Measurements from ENCODE around the gene AQP5.

The AQP5 gene

DNA sequence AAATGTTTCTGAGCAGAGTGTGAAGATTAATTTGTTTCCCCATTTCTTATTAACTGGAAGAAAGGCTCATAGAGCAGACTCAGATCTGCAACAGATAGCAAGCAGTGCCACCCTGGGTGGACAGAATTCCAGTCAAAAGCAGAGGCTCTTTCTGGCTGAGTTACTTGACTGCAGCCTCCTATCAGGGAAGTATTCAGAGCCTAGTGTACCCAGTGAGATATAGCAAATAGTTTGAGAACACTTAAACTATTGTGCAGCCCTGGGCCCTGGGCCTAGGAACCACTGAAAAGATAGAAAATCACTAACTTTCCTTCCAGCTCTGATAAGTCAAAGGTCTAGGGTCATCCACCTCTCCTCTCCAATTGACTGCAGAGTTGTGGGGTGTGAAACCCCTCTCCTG lies 22.4 kb upstream of the AQP5 start:
- Histone ChIP-seq H3K4me1 (ENCODE audit: insufficient read depth, low read length) (no peaks in the 10 kb centered on the region), H3K27me3 (ENCODE audit: insufficient read depth, low read length) (peaks cover 22% of the 10 kb centered on the region), H3K9me3 (ENCODE audit: low read length) (no peaks in the 10 kb centered on the region), H2AFZ (ENCODE audit: low read depth, low read length) (no peak overlapping the region), H3K4me3 (ENCODE audit: low read length) (no peak overlapping the region), H3K36me3 (ENCODE audit: insufficient read depth, low read length) (no peaks in the 10 kb centered on the region)

DNA sequence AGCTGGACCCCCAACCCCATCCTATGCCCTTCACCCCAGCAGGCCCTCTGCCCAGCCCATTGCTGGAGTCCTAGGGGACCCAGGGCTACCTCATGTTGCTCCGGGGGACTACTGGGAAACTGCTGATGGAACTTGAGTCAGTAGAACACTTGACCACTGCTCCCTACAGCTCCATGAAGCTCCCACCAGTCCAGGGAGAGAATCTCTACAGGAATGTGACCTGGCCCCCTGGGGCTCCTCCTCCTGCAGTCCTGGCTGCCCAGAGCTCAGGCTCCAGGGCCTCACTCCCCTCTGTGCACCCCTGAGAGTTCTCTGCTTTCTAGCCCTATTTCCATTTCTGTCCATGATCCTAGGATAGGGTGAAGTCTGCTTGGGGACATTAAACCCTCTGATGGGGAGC lies 22.0 kb upstream of the AQP5 start:
- no peaks in the 10 kb centered on the region for H3K36me3 ChIP-seq (ENCODE audit: insufficient read depth, low read length)
- H3K4me3 ChIP-seq (ENCODE audit: low read length): no peak overlapping the region
- H3K27me3 ChIP-seq (ENCODE audit: insufficient read depth, low read length): peaks cover 26% of the 10 kb centered on the region
- H3K9me3 ChIP-seq (ENCODE audit: low read length): no peaks in the 10 kb centered on the region
- no peak overlapping the region for H2AFZ ChIP-seq (ENCODE audit: low read depth, low read length)
- no peaks in the 10 kb centered on the region for H3K4me1 ChIP-seq (ENCODE audit: insufficient read depth, low read length)

DNA sequence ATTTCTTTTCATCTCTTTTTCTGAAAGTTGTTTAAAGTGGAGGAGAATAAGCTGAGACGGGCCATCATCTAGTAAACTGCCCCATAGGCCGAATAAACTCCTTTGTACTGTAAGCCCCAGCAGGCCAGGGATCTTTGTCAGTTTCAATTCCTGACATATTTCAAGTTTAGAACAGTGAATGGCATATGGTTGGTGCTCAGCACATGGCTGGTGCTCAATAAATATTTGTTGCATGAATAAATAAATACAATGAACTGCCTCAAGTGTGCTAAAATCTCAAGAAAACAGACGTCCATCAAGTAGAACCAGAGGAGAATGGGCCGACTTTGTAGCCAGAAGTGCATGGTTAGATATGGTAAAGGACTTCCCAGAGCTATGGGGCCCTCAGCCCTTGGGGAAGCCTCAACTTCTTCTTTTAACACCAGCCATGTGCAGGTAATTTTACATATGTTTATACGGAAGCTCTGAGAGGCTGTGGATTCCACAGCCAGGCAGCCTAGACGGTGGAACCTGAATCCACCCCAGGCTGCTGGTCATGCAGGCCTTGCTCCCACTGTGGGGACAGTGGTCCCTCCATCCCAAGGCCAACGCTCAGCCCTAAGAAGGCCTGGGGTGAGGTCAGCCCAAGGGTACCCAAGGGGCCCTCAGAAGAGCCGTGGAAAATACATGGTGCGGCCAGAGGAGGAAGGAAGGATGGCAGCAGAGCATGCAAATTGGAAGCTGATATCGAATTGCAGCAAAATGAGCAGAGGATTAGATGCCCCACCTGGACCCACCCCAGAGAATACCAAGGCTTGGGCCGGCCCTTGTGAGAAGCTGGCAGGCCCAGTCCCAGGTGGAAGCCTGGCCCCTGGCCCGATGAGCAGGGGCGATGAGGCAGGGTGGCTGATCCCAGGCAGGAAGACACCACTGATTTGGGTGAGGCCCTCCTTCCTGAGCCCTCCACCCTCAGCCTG lies 19.8 kb upstream of the AQP5 start:
- Histone ChIP-seq H3K36me3 (ENCODE audit: insufficient read depth, low read length) (no peaks in the 10 kb centered on the region), H3K4me3 (ENCODE audit: low read length) (no peak overlapping the region), H3K9me3 (ENCODE audit: low read length) (no peaks in the 10 kb centered on the region), H3K27me3 (ENCODE audit: insufficient read depth, low read length) (peaks cover 31% of the 10 kb centered on the region), H2AFZ (ENCODE audit: low read depth, low read length) (no peak overlapping the region), H3K4me1 (ENCODE audit: insufficient read depth, low read length) (no peaks in the 10 kb centered on the region)

DNA sequence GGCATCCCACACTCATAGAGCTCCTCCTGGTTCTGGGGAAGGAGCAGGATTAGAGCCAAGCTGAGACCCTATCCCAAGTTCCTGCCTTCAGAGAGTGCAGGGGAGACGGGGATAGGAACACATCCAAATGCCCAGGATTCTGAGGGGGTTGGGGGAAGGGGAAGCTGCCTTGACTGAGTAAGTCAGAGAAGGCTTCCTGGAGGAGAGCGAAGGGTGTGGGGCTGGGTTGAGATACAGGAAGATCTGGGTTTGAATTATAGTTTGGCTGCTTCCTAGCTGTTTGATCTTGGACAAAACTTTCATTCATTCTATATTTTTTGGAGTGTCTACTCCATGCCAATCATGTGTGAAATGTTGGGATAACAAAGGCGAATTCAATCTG lies 19.2 kb upstream of the AQP5 start:
- Histone ChIP-seq H3K4me3 (ENCODE audit: low read length) (no peak overlapping the region), H3K4me1 (ENCODE audit: insufficient read depth, low read length) (no peaks in the 10 kb centered on the region), H3K36me3 (ENCODE audit: insufficient read depth, low read length) (no peaks in the 10 kb centered on the region), H2AFZ (ENCODE audit: low read depth, low read length) (no peak overlapping the region), H3K9me3 (ENCODE audit: low read length) (no peaks in the 10 kb centered on the region), H3K27me3 (ENCODE audit: insufficient read depth, low read length) (peaks cover 31% of the 10 kb centered on the region)

DNA sequence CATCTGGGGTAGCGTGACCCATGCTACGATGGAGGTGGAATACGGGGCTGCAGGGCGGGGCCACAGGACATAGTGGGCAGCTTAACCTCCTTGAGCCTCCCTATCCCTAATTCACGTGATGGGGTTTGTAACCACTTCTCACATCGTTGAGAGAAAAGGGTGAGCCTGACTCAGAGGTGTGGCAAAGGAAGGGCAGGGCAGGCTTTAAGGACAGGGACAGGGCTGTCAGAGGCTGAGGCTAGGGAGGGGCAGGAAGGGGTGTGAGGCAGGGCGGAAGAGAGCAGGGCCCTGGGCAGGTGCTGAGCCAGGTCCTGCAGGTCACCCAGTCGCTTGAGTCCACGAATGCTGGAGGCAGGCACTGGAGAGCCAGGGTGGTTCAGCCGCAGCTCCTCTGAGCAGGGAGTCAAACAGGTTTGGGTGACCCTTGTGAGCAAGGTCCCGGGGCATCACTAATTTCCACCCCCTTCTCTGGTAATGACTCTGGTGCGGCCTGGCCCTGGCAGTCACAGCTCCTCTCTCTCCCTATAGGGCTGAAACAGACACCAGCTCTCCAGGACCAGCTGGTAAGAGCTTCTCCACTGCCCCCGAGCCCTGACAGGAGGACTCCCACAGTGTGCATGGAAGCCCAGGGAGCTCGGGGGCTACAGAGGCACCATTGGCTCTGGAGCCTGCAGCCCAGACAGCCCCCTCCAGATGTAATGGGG lies 18.6 kb upstream of the AQP5 start:
- Histone ChIP-seq H2AFZ (ENCODE audit: low read depth, low read length) (no peak overlapping the region), H3K9me3 (ENCODE audit: low read length) (no peaks in the 10 kb centered on the region), H3K27me3 (ENCODE audit: insufficient read depth, low read length) (peaks cover 31% of the 10 kb centered on the region), H3K36me3 (ENCODE audit: insufficient read depth, low read length) (no peaks in the 10 kb centered on the region), H3K4me3 (ENCODE audit: low read length) (no peak overlapping the region), H3K4me1 (ENCODE audit: insufficient read depth, low read length) (no peaks in the 10 kb centered on the region)

DNA sequence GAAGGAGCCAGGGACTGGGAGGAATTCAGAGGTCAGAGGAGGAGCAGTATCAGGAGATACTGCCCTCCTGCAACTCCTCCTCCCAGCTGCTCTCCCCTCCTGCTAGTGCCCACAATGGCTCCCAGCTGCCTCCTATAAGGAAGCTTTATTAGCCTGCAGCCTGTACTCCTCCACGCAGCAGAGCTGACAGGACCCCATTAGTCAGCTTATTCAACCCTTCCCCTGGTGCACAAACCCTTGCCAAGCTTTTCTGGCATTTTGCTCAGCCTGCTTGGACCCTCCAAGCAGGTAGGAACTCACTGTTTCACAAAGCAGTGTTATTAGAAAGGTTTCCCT lies 18.1 kb upstream of the AQP5 start:
- H3K9me3 ChIP-seq (ENCODE audit: low read length): no peaks in the 10 kb centered on the region
- no peak overlapping the region for H3K4me3 ChIP-seq (ENCODE audit: low read length)
- H3K27me3 ChIP-seq (ENCODE audit: insufficient read depth, low read length): peaks cover 31% of the 10 kb centered on the region

DNA sequence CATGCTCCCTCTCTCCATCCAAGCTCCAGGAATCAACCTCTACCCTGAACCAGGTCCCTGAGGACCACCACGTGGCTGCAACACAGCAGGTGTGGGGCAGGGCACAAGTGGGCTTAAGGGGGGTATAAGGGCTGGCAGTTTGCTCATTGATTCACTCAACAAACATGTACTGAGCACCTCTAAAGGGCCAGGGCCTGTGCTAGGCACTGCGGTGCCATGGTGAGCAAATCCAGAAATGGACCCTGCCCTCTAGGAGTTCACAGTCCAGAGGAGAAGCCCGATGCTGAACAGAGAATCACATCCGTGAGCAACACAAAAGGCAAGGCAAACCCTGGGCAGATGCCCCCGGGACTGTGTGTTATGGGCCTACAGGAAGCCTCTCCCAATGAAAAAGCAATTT lies 17.6 kb upstream of the AQP5 start:
- no peaks in the 10 kb centered on the region for H3K9me3 ChIP-seq (ENCODE audit: low read length)
- no peaks in the 10 kb centered on the region for H3K36me3 ChIP-seq (ENCODE audit: insufficient read depth, low read length)
- no peaks in the 10 kb centered on the region for H3K4me1 ChIP-seq (ENCODE audit: insufficient read depth, low read length)
- no peak overlapping the region for H2AFZ ChIP-seq (ENCODE audit: low read depth, low read length)
- peaks cover 31% of the 10 kb centered on the region for H3K27me3 ChIP-seq (ENCODE audit: insufficient read depth, low read length)
- no peak overlapping the region for H3K4me3 ChIP-seq (ENCODE audit: low read length)

More for the DNA sequence above, 18.1 kb upstream of the AQP5 start:
- H3K36me3 ChIP-seq (ENCODE audit: insufficient read depth, low read length): no peaks in the 10 kb centered on the region
- no peaks in the 10 kb centered on the region for H3K4me1 ChIP-seq (ENCODE audit: insufficient read depth, low read length)
- H2AFZ ChIP-seq (ENCODE audit: low read depth, low read length): no peak overlapping the region

DNA sequence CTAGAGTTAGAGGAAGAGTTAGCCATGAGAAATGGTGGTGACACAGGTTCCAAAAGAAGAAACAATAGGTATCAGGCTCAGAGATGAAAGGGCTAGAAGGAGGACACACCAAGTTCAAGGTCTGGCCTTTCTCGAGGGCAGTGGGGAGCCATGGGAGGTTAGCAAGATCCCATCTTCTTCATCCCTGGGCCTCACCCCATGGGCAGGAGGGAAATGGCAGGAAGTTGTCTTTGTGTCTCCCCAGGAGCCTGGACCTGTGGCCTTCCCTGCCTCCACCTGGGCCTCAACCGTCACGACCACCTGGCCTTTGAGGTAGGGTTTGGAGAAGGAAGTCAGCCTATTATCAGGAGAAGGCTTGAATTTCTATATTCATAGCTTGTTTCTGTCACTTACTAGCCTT lies 17.0 kb upstream of the AQP5 start:
- Histone ChIP-seq H2AFZ (ENCODE audit: low read depth, low read length) (no peak overlapping the region), H3K4me3 (ENCODE audit: low read length) (no peak overlapping the region), H3K27me3 (ENCODE audit: insufficient read depth, low read length) (peaks cover 33% of the 10 kb centered on the region), H3K36me3 (ENCODE audit: insufficient read depth, low read length) (no peaks in the 10 kb centered on the region), H3K9me3 (ENCODE audit: low read length) (no peaks in the 10 kb centered on the region), H3K4me1 (ENCODE audit: insufficient read depth, low read length) (no peaks in the 10 kb centered on the region)

DNA sequence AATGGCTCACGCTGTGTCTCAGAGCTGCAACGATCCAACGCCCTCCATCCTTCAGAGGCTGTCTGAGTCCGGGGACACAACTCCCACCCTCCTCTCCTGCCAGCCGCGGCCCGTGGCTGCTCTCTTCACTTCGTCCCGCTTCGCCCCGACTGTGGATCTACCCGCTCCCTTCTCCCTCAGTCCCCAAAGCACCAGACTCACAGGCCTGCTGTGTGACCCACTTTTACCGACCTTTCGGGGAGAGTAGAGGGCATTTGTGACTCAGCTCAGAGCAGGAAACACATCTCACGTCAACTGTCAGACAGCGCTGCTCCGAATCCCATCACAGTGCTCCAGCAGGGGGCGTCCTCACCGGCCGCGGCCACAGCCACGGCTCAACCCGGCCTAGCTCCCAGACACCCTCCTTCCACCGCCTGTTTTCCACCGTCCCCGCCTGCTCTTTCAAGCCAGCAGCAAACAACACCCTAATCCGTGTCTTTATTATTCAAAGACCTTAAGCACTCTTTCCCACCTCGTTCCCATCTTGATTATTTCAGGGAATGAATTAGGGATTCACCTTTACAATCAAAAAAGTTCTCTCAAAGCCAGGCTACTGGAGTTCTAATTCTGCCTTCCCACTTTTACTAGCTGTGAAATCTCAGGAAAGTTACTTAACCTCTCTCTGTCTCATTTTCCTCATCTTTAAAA lies 16.1 kb upstream of the AQP5 start:
- peak overlapping the region; percentile 45 for H3K4me3 ChIP-seq (ENCODE audit: low read length)
- H3K27me3 ChIP-seq (ENCODE audit: insufficient read depth, low read length): peaks cover 37% of the 10 kb centered on the region
- H3K9me3 ChIP-seq (ENCODE audit: low read length): no peaks in the 10 kb centered on the region
- no peaks in the 10 kb centered on the region for H3K4me1 ChIP-seq (ENCODE audit: insufficient read depth, low read length)
- H2AFZ ChIP-seq (ENCODE audit: low read depth, low read length): peak overlapping the region; percentile 72
- no peaks in the 10 kb centered on the region for H3K36me3 ChIP-seq (ENCODE audit: insufficient read depth, low read length)

DNA sequence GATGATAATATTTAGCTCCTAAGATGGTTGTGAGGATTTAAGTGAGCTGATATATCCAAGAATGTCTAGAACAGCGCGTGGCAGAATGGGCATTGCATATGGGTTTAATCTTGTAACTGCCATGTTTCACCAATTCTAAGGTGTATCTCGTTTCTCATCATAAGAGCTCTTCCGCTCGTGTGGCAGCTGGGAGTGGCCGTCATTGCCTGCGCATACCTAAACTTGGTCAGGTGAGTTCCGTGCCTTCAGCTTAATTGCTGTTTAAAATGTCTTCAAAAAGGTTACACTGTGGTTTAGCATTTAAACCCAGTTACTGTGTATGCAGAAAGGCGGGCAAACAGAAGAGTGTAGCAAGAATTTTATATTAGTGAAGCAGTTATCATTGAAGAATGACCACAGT lies 15.6 kb upstream of the AQP5 start:
- Histone ChIP-seq H3K4me1 (ENCODE audit: insufficient read depth, low read length) (no peaks in the 10 kb centered on the region), H2AFZ (ENCODE audit: low read depth, low read length) (no peak overlapping the region), H3K27me3 (ENCODE audit: insufficient read depth, low read length) (peaks cover 37% of the 10 kb centered on the region), H3K36me3 (ENCODE audit: insufficient read depth, low read length) (no peaks in the 10 kb centered on the region), H3K9me3 (ENCODE audit: low read length) (no peaks in the 10 kb centered on the region), H3K4me3 (ENCODE audit: low read length) (no peak overlapping the region)

DNA sequence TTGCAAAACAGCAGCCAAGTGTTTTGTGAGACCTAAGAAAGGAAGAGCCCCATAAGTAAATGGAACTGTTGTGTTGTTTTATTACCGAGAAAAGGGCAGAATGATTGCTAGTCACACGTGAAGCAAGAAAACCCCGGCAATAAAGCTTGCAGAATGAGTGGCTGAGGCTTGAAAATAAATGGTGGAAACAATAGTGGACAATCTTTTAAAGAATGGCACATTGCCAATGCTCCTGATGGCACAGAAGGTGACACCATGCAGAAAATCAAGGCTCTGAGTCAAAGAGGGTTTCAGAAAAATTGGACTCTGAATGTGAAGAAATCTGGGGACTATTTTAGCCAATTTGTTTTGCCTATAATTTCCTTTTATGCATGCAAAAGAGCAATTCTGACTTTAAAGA lies 15.2 kb upstream of the AQP5 start:
- H3K4me3 ChIP-seq (ENCODE audit: low read length): no peak overlapping the region
- no peaks in the 10 kb centered on the region for H3K9me3 ChIP-seq (ENCODE audit: low read length)
- no peak overlapping the region for H2AFZ ChIP-seq (ENCODE audit: low read depth, low read length)
- peaks cover 37% of the 10 kb centered on the region for H3K27me3 ChIP-seq (ENCODE audit: insufficient read depth, low read length)
- H3K4me1 ChIP-seq (ENCODE audit: insufficient read depth, low read length): no peaks in the 10 kb centered on the region
- H3K36me3 ChIP-seq (ENCODE audit: insufficient read depth, low read length): no peaks in the 10 kb centered on the region

DNA sequence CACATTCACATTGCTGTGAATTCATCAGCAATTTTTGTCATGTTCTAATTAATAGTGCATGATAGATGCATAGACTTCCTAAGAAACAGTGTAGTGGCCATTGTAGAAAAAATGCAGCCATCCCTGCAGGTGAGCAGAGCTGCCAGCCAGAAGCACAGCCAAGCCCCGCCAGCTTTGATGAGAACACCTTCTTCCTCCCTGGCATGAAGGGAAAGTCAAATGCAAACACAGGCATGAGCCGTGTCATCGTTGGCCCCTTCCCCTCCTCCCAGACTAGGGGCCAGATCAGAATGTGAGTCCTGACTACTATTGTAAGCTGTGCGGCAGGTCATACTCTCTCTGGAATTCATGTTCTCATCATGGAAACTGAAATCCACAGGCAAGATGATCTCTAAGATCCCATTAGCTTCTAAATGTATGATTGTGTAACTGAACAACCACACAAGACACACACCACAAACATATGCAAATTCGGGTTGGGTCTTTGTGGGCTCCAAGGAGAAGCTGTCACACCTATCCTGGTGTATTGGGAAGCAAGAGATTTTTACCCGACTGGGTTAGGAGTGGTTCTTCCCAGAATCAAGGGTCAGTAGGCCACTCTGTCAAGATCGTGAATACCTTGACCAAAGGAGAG lies 14.0 kb upstream of the AQP5 start:
- H3K9me3 ChIP-seq (ENCODE audit: low read length): no peaks in the 10 kb centered on the region
- H3K27me3 ChIP-seq (ENCODE audit: insufficient read depth, low read length): peaks cover 30% of the 10 kb centered on the region
- H3K4me3 ChIP-seq (ENCODE audit: low read length): no peak overlapping the region
- H2AFZ ChIP-seq (ENCODE audit: low read depth, low read length): no peak overlapping the region
- H3K36me3 ChIP-seq (ENCODE audit: insufficient read depth, low read length): no peaks in the 10 kb centered on the region
- H3K4me1 ChIP-seq (ENCODE audit: insufficient read depth, low read length): no peaks in the 10 kb centered on the region

Data from neuron (in vitro differentiated cells).